Effector memory CD8-positive, alpha-beta T cell (primary cell): ENCODE results near the gene ZNF665.
"Not testable (repeated sequence)": the region's sequence is repeated elsewhere in the genome, so short reads cannot be mapped to it uniquely, and the experiment has no call there.

ENCODE experiments used
- ATAC-seq: fragments of 150-1000 bp; cut with Tn5 transposase; replicated peaks from 2 replicates; pipeline ENCODE4 v1.10.0; 2021; ENCODE audit warnings: mild to moderate bottlenecking, moderate library complexity
- DNase-seq, 3 experiments: peaks; one replicate each; pipeline ENCODE4 v3.0.0; 2021
- H3K27ac Mint-ChIP-seq, 2 donors: one replicate each; pipeline ENCODE4 v1.8.0; 2022; ENCODE audit warnings: mild to moderate bottlenecking in 2 of 2, mixed read lengths in 2 of 2, moderate library complexity in 2 of 2
- H3K27me3 Mint-ChIP-seq, 2 donors: one replicate each; pipeline ENCODE4 v1.8.0; 2022; ENCODE audit warnings: mixed read lengths in 2 of 2
- H3K36me3 Mint-ChIP-seq: one replicate; pipeline ENCODE4 v1.8.0; 2022; ENCODE audit warnings: mild to moderate bottlenecking, moderate library complexity, mixed read lengths; ENCODE audit not compliant: insufficient read depth
- H3K4me1 Mint-ChIP-seq, 2 donors: one replicate each; pipeline ENCODE4 v1.8.0; 2022; ENCODE audit warnings: low read depth in 2 of 2, mixed read lengths in 2 of 2
- H3K4me3 Mint-ChIP-seq, 2 donors: one replicate each; pipeline ENCODE4 v1.8.0; 2022; ENCODE audit warnings: mild to moderate bottlenecking in 2 of 2, mixed read lengths in 2 of 2, moderate library complexity in 2 of 2
- H3K9me3 Mint-ChIP-seq, 2 donors: one replicate each; pipeline ENCODE4 v1.8.0; 2022; ENCODE audit warnings: mixed read lengths in 2 of 2
- total RNA-seq, 9 experiments: gene quantifications; one replicate each; lab custom pipeline; 2026; lab: John Stamatoyannopoulos, UW

ZNF665 gene
- 1.9 to 5.8 (median 2.6) reads per million in 9 experiments for total RNA-seq

GRCh38 chr19:53192771-53193534 is at the start of gene ZNF665:
TSS of gene ZNF665 (minus strand) at chr19:53193358. CDS start at chr19:53182898, 10,460 bp downstream.
- peak; percentile 67 to 77 (median 72) for DNase-seq
- Mint-ChIP-seq H3K36me3 (peaks cover 18% of the 10 kb centered on the region), H3K27ac (peak within 1 kb of the TSS; percentile 87 to 94), H3K27me3 (no peaks in the 10 kb centered on the region), H3K4me3 (peak within 1 kb of the TSS; percentile 88 to 95), H3K9me3 (peaks cover 0 to 7% of the 10 kb centered on the region in 2 donors), H3K4me1 (peaks cover 24 to 26% of the 10 kb centered on the region in 2 donors)
- ATAC-seq = peak; percentile 67

- Mint-ChIP-seq H3K27ac (no peak overlapping the region), H3K27me3 (no peaks in the 10 kb centered on the region), H3K4me1 (no peaks in the 10 kb centered on the region), H3K9me3 (peaks cover 17 to 54% of the 10 kb centered on the region in 2 donors), H3K36me3 (peaks cover 9% of the 10 kb centered on the region), H3K4me3 (no peak overlapping the region)
- no peak for DNase-seq
- no peak for ATAC-seq
These were observed 44.1 kb upstream of the ZNF665 start for GRCh38 chr19:53237114-53237777.

- no peaks in the 10 kb centered on the region for H3K36me3 Mint-ChIP-seq
- no peaks in the 10 kb centered on the region for H3K4me1 Mint-ChIP-seq
- H3K9me3 Mint-ChIP-seq = peaks cover 13 to 28% of the 10 kb centered on the region in 2 donors
- H3K27me3 Mint-ChIP-seq = no peaks in the 10 kb centered on the region
- ATAC-seq (no peak), DNase-seq (no peak)
- H3K27ac Mint-ChIP-seq = no peak overlapping the region
- H3K4me3 Mint-ChIP-seq = no peak overlapping the region
These were observed 31.4 kb upstream of the ZNF665 start for GRCh38 chr19:53224606-53225005.

GRCh38 chr19:53222716-53223115 is 29.6 kb upstream of the ZNF665 start:
- H3K4me3 Mint-ChIP-seq, H3K27me3 Mint-ChIP-seq, H3K36me3 Mint-ChIP-seq, H3K27ac Mint-ChIP-seq, ATAC-seq, DNase-seq, H3K4me1 Mint-ChIP-seq: not testable (repeated sequence)
- peaks cover 12 to 27% of the 10 kb centered on the region in 2 donors for H3K9me3 Mint-ChIP-seq

- H3K27me3 Mint-ChIP-seq = no peaks in the 10 kb centered on the region
- H3K4me3 Mint-ChIP-seq = no peak overlapping the region
- H3K4me1 Mint-ChIP-seq = no peaks in the 10 kb centered on the region
- ATAC-seq (no peak), DNase-seq (no peak)
- H3K27ac Mint-ChIP-seq = no peak overlapping the region
- peaks cover 8 to 27% of the 10 kb centered on the region in 2 donors for H3K9me3 Mint-ChIP-seq
- H3K36me3 Mint-ChIP-seq = peaks cover 23% of the 10 kb centered on the region
These were observed 19.7 kb upstream of the ZNF665 start for GRCh38 chr19:53212703-53213320.

GRCh38 chr19:53211554-53211953 is 18.4 kb upstream of the ZNF665 start:
- H3K4me3 Mint-ChIP-seq, ATAC-seq, H3K27ac Mint-ChIP-seq, DNase-seq, H3K27me3 Mint-ChIP-seq, H3K4me1 Mint-ChIP-seq: not testable (repeated sequence)
- peaks cover 30% of the 10 kb centered on the region for H3K36me3 Mint-ChIP-seq
- H3K9me3 Mint-ChIP-seq = peaks cover 11 to 33% of the 10 kb centered on the region in 2 donors

- Mint-ChIP-seq H3K4me3 (peak overlapping the region; percentile 96 to 98), H3K27me3 (no peaks in the 10 kb centered on the region), H3K36me3 (peaks cover 35% of the 10 kb centered on the region), H3K9me3 (peaks cover 3 to 9% of the 10 kb centered on the region in 2 donors), H3K4me1 (peaks cover 24 to 27% of the 10 kb centered on the region in 2 donors), H3K27ac (peak overlapping the region; percentile 97 to 99)
- peak; percentile 82 to 95 (median 90) for DNase-seq
- peak; percentile 78 for ATAC-seq
These were observed 3.7 kb upstream of the ZNF665 start for GRCh38 chr19:53196777-53197396.

GRCh38 chr19:53195265-53195903 is 2.2 kb upstream of the ZNF665 start:
- Mint-ChIP-seq H3K27me3 (no peaks in the 10 kb centered on the region), H3K36me3 (peaks cover 25% of the 10 kb centered on the region), H3K27ac (no peak overlapping the region), H3K9me3 (peaks cover 0 to 2% of the 10 kb centered on the region in 2 donors), H3K4me1 (peaks cover 24 to 26% of the 10 kb centered on the region in 2 donors), H3K4me3 (peak overlapping the region in 1 of 2 donors; percentile 98)
- DNase-seq (peak; percentile 64 to 75 (median 68)), ATAC-seq (peak; percentile 43)

- no peaks in the 10 kb centered on the region for H3K27me3 Mint-ChIP-seq
- no peak for ATAC-seq
- H3K4me1 Mint-ChIP-seq = peaks cover 24 to 26% of the 10 kb centered on the region in 2 donors
- H3K4me3 Mint-ChIP-seq = peak overlapping the region; percentile 88 to 95
- no peak for DNase-seq
- H3K27ac Mint-ChIP-seq = peak overlapping the region; percentile 87 to 94
- H3K9me3 Mint-ChIP-seq = peaks cover 0 to 6% of the 10 kb centered on the region in 2 donors
- peaks cover 18% of the 10 kb centered on the region for H3K36me3 Mint-ChIP-seq
These were observed 521 bp upstream of the ZNF665 start for GRCh38 chr19:53193535-53194222.

GRCh38 chr19:53190253-53190652 is 2.9 kb downstream of the ZNF665 start:
- DNase-seq (no peak), ATAC-seq (no peak)
- Mint-ChIP-seq H3K4me1 (peaks cover 16 to 19% of the 10 kb centered on the region in 2 donors), H3K9me3 (peaks cover 0 to 7% of the 10 kb centered on the region in 2 donors), H3K36me3 (peaks cover 5% of the 10 kb centered on the region), H3K27ac (no peak overlapping the region), H3K4me3 (no peak overlapping the region), H3K27me3 (no peaks in the 10 kb centered on the region)

GRCh38 chr19:53189691-53190198 is 3.4 kb downstream of the ZNF665 start:
- not testable (repeated sequence) for H3K9me3 Mint-ChIP-seq, ATAC-seq, H3K27ac Mint-ChIP-seq, H3K4me3 Mint-ChIP-seq, DNase-seq, H3K27me3 Mint-ChIP-seq, H3K36me3 Mint-ChIP-seq
- H3K4me1 Mint-ChIP-seq = peaks cover 13 to 17% of the 10 kb centered on the region in 2 donors

- DNase-seq, H3K4me1 Mint-ChIP-seq, H3K27ac Mint-ChIP-seq, H3K36me3 Mint-ChIP-seq, H3K27me3 Mint-ChIP-seq, H3K4me3 Mint-ChIP-seq, H3K9me3 Mint-ChIP-seq, ATAC-seq: not testable (repeated sequence)
These were observed 7.8 kb downstream of the ZNF665 start for GRCh38 chr19:53185155-53185882.
